ENCODE measurements around the gene KCNMB1. TPM values are rescaled to one million over a fixed set of nuclear protein-coding genes. Genes with fewer than 3 reads are reported as not detected.
A peak's percentile ranks its signal among the peaks of the same experiment; 100 is the strongest.

The KCNMB1 gene
- total RNA-seq, 6 experiments from 2014 or later: 0.10 to 0.27 (median 0.25) TPM; not detected in 1

DNA sequence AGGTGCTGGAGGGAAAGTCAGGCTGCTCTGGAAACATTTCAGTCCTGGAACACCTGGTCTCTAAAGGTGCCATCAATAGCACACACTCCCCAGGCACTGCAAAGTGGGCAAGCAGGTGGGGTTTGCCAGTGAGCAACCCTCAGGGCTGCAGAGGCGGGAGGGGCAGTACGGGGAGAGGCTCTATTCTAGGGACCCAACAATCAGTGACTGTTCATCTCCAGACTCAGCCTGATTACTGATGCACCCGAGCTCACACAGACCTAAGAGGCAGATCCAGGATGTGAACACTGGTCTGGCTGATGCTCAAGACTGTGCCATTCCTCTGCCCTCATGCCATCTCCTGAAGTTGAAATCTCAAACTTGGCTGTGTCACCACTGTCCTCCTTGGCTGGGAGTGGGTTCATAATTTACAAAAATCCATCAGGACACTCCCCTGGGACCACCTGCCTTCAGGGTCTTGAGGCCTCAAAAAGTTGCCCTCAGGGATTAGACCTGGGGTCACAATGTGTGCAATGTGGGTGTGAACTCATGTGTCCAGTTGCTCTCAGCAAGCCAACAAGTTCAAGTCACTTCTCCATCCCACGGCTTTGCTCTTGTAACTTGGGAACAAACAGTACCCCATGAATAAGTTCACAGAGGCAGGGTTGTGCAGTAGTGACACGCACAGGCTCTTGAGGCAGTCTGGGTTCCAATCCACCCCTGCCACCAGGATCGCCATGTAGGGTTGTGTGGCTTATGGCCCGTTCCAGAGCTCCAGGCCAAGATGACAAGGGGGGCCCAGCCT, 19.9 kb upstream of the KCNMB1 start:
- Histone ChIP-seq H3K27me3 (no peaks in the 10 kb centered on the region), H3K4me3 (no peak overlapping the region), H3K36me3 (no peaks in the 10 kb centered on the region), H3K9me3 (no peaks in the 10 kb centered on the region), H3K4me1 (no peaks in the 10 kb centered on the region), H3K27ac (no peak overlapping the region)
- intact Hi-C loops (cut with DNase I): no loop called here
- ATAC-seq (no peak), DNase-seq (no peak)
- TF ChIP-seq, protein P1, sequence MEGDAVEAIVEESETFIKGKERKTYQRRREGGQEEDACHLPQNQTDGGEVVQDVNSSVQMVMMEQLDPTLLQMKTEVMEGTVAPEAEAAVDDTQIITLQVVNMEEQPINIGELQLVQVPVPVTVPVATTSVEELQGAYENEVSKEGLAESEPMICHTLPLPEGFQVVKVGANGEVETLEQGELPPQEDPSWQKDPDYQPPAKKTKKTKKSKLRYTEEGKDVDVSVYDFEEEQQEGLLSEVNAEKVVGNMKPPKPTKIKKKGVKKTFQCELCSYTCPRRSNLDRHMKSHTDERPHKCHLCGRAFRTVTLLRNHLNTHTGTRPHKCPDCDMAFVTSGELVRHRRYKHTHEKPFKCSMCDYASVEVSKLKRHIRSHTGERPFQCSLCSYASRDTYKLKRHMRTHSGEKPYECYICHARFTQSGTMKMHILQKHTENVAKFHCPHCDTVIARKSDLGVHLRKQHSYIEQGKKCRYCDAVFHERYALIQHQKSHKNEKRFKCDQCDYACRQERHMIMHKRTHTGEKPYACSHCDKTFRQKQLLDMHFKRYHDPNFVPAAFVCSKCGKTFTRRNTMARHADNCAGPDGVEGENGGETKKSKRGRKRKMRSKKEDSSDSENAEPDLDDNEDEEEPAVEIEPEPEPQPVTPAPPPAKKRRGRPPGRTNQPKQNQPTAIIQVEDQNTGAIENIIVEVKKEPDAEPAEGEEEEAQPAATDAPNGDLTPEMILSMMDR (IDR thresholded peaks at IDR 0.05): no peak
- no peak for TF ChIP-seq POLR2A (IDR thresholded peaks at IDR 0.05)
- WGBS (ENCODE audit: insufficient coverage, low coverage, low lambda C conversion rate, missing lambda C conversion rate): no CpG with 5 or more reads among the region's 7 CpGs

DNA sequence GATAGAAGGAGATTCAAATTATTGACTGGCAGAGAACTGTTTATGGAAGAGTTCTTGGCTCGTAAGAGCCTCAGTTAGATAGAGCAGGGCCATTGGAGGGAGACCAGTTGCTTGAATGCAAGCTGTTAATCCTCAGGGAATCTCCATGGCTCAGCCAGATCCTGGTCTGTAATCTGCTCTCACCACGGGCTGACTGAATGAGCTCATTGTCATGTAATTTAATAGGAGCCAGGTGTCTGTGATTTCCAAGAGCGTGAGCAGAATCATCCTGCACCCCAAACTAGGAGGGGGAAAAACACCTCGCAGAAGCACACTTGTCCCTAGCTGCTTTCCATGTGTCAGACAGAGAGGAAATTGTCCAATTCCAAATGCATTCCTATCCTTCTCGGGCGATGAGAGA, 19.1 kb upstream of the KCNMB1 start:
- no peaks in the 10 kb centered on the region for H3K9me3 ChIP-seq
- no peak for ATAC-seq
- H3K4me1 ChIP-seq: no peaks in the 10 kb centered on the region
- intact Hi-C loops (cut with DNase I): no loop called here
- WGBS (ENCODE audit: insufficient coverage, low coverage, low lambda C conversion rate, missing lambda C conversion rate): 51% methylated on average over 6 of the region's 6 CpGs
- no peak for DNase-seq
- H3K27ac ChIP-seq: no peak overlapping the region
- H3K36me3 ChIP-seq: no peaks in the 10 kb centered on the region
- TF ChIP-seq POLR2A (IDR thresholded peaks at IDR 0.05): no peak
- TF ChIP-seq, protein P1 (IDR thresholded peaks at IDR 0.05): no peak
- no peak overlapping the region for H3K4me3 ChIP-seq
- H3K27me3 ChIP-seq: no peaks in the 10 kb centered on the region

DNA sequence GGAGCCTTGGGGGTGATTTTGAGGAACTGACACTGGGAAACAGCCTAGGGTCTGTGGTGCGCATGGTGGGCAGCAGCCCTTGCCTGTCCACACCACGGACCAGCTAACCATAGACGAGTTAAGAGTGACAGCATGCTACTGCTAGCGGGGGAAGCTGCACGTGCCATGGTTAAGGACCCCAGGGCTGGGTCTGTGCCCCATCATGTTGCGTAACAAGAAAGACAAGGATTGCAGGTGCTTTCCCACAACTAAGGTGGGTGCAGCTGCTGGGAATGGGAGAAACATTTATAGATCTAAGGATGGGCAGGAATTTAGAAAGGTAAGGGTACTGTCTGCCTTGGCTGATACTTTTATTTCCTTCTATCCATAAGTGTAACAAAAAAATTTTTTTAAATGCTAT, 17.9 kb upstream of the KCNMB1 start:
- no peak for TF ChIP-seq POLR2A (IDR thresholded peaks at IDR 0.05)
- TF ChIP-seq, protein P1 (IDR thresholded peaks at IDR 0.05): no peak
- ATAC-seq: no peak
- no peak for DNase-seq
- Histone ChIP-seq H3K27ac (no peak overlapping the region), H3K36me3 (no peaks in the 10 kb centered on the region), H3K4me3 (no peak overlapping the region), H3K9me3 (no peaks in the 10 kb centered on the region), H3K4me1 (no peaks in the 10 kb centered on the region), H3K27me3 (no peaks in the 10 kb centered on the region)
- intact Hi-C loops (cut with DNase I): no loop called here
- 72% methylated on average over 2 of the region's 6 CpGs for WGBS (ENCODE audit: insufficient coverage, low coverage, low lambda C conversion rate, missing lambda C conversion rate)

DNA sequence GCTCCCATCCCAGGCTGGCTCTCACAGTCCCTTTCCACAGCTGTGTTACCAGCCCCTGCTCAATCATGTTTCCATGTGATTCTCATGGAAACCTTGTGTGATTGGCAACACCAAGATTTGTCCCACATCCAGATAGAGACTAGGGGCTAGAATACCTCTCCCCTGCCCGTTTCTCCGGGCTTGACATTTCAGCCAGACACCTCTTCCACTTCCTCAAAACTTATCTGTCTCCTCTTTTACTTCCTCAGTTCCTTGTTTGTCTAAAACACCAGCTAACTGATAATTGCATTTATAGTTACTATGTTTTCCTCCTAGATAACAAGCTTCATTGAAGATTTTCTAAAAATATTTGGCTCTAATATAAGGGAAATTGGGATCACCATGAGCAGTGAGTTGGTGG, 16.6 kb upstream of the KCNMB1 start:
- no peaks in the 10 kb centered on the region for H3K27me3 ChIP-seq
- no peaks in the 10 kb centered on the region for H3K4me1 ChIP-seq
- 14% methylated on average over 2 of the region's 2 CpGs for WGBS (ENCODE audit: insufficient coverage, low coverage, low lambda C conversion rate, missing lambda C conversion rate)
- ATAC-seq: peak in 1 of 4 donors; percentile 30
- no peaks in the 10 kb centered on the region for H3K9me3 ChIP-seq
- intact Hi-C loops (cut with DNase I): no loop called here
- no peak overlapping the region for H3K27ac ChIP-seq
- H3K36me3 ChIP-seq: no peaks in the 10 kb centered on the region
- TF ChIP-seq POLR2A (IDR thresholded peaks at IDR 0.05): no peak
- TF ChIP-seq, protein P1 (IDR thresholded peaks at IDR 0.05): no peak
- DNase-seq: no peak
- H3K4me3 ChIP-seq: no peak overlapping the region
